ENCODE results near the gene TEX47.

The TEX47 gene

GRCh38 chr7:88746126-88746525, 49.4 kb downstream of the TEX47 start:
- no peak for TF ChIP-seq CTCF (IDR thresholded peaks at IDR 0.05; ENCODE audit: extremely low read depth, missing control alignments)

More at GRCh38 chr7:88746126-88746525, 49.4 kb downstream of the TEX47 start:
- DNase-seq (ENCODE audit: low spot score): no peak

Measured in GM20000 (cell line).